Trophoblast cell (in vitro differentiated cells and primary cell): ENCODE data around the gene FYB1.
A peak's percentile ranks its signal among the peaks of the same experiment; 100 is the strongest.

Experiments
- DNase-seq, 2 donors: peaks; one replicate each; pipeline ENCODE4 v3.0.0-alpha.2; 2016
- H2AFZ ChIP-seq: 2 replicates; pipeline ENCODE4 v1.6.1; 2013; ENCODE audit warnings: low read length, moderate library complexity, mild to moderate bottlenecking; ENCODE audit not compliant: insufficient read depth, poor library complexity
- H2AK5ac ChIP-seq: 2 replicates; pipeline ENCODE4 v1.6.1; 2013; ENCODE audit warnings: mild to moderate bottlenecking, low read length
- H2BK120ac ChIP-seq: 2 replicates; pipeline ENCODE4 v1.6.1; 2013; ENCODE audit warnings: low read length, mild to moderate bottlenecking, moderate library complexity; ENCODE audit not compliant: insufficient read depth, poor library complexity
- H2BK12ac ChIP-seq: 2 replicates; pipeline ENCODE4 v1.6.1; 2013; ENCODE audit warnings: mild to moderate bottlenecking, low read length, moderate library complexity
- H2BK5ac ChIP-seq: 2 replicates; pipeline ENCODE4 v1.6.1; 2013; ENCODE audit warnings: low read length, low read depth, moderate library complexity, mild to moderate bottlenecking; ENCODE audit not compliant: poor library complexity
- H3K14ac ChIP-seq: 2 replicates; pipeline ENCODE4 v1.6.1; 2013; ENCODE audit warnings: mild to moderate bottlenecking, low read length
- H3K18ac ChIP-seq: 2 replicates; pipeline ENCODE4 v1.6.1; 2013; ENCODE audit warnings: mild to moderate bottlenecking, low read length
- H3K23ac ChIP-seq: 2 replicates; pipeline ENCODE4 v1.6.1; 2013; ENCODE audit warnings: low read length
- H3K27ac ChIP-seq: 2 replicates; pipeline ENCODE4 v1.5.1; 2013; ENCODE audit warnings: low read depth, mild to moderate bottlenecking, inconsistent platforms, low read length, moderate library complexity
- H3K27me3 ChIP-seq: 2 replicates; pipeline ENCODE4 v1.6.1; 2013; ENCODE audit warnings: inconsistent platforms, mild to moderate bottlenecking, low read length, moderate library complexity; ENCODE audit not compliant: insufficient read depth
- H3K36me3 ChIP-seq, 2 experiments: 1 replicate in 1 of 2; 2 replicates in 1 of 2; pipeline ENCODE4 v1.6.1; 2013; ENCODE audit warnings: low read length in 2 of 2, mild to moderate bottlenecking in 2 of 2, moderate library complexity in 1 of 2; ENCODE audit not compliant: insufficient read depth in 2 of 2, control insufficient read depth in 1 of 2
- H3K4ac ChIP-seq: 2 replicates; pipeline ENCODE4 v1.6.1; 2013; ENCODE audit warnings: low read depth, mild to moderate bottlenecking, low read length, moderate library complexity
- H3K4me1 ChIP-seq, 2 experiments: 1 replicate in 1 of 2; 2 replicates in 1 of 2; pipeline ENCODE4 v1.6.1; 2013; ENCODE audit warnings: low read length in 2 of 2, mild to moderate bottlenecking in 2 of 2, moderate library complexity in 1 of 2; ENCODE audit not compliant: insufficient read depth in 2 of 2, control insufficient read depth in 1 of 2
- H3K4me2 ChIP-seq: 2 replicates; pipeline ENCODE4 v1.6.1; 2013; ENCODE audit warnings: inconsistent platforms, mild to moderate bottlenecking, low read length, moderate library complexity
- H3K4me3 ChIP-seq: 2 replicates; pipeline ENCODE4 v1.5.1; 2013; ENCODE audit warnings: mild to moderate bottlenecking, low read depth, low read length, inconsistent platforms
- H3K79me1 ChIP-seq: one replicate; pipeline ENCODE4 v1.6.1; 2013; ENCODE audit warnings: low read length
- H3K79me2 ChIP-seq: 2 replicates; pipeline ENCODE4 v1.6.1; 2013; ENCODE audit warnings: low read length, mild to moderate bottlenecking; ENCODE audit not compliant: control insufficient read depth, insufficient read depth, poor library complexity
- H3K9ac ChIP-seq: 2 replicates; pipeline ENCODE4 v1.6.1; 2013; ENCODE audit warnings: mild to moderate bottlenecking, low read length
- H3K9me3 ChIP-seq: 2 replicates; pipeline ENCODE4 v1.6.1; 2013; ENCODE audit warnings: low read depth, mild to moderate bottlenecking, control low read depth, inconsistent platforms, low read length; ENCODE audit not compliant: insufficient read depth
- H4K12ac ChIP-seq: 2 replicates; pipeline ENCODE4 v1.6.1; 2013; ENCODE audit warnings: low read depth, mild to moderate bottlenecking, low read length, moderate library complexity
- H4K8ac ChIP-seq: 2 replicates; pipeline ENCODE4 v1.6.1; 2013; ENCODE audit warnings: low read depth, mild to moderate bottlenecking, low read length, moderate library complexity
- H4K91ac ChIP-seq: one replicate; pipeline ENCODE4 v1.6.1; 2013; ENCODE audit warnings: low read depth, mild to moderate bottlenecking, low read length, moderate library complexity
- WGBS: extraction: QIAGEN DNeasy Blood & Tissue Kit; methylation state at CpG from one replicate; pipeline ENCODE4 v1.1.7; 2013; ENCODE audit warnings: missing lambda C conversion rate; ENCODE audit not compliant: insufficient read length, insufficient coverage; ENCODE audit errors: extremely low coverage; 5-methylcytosine and 5-hydroxymethylcytosine counted together

The FYB1 gene

DNA sequence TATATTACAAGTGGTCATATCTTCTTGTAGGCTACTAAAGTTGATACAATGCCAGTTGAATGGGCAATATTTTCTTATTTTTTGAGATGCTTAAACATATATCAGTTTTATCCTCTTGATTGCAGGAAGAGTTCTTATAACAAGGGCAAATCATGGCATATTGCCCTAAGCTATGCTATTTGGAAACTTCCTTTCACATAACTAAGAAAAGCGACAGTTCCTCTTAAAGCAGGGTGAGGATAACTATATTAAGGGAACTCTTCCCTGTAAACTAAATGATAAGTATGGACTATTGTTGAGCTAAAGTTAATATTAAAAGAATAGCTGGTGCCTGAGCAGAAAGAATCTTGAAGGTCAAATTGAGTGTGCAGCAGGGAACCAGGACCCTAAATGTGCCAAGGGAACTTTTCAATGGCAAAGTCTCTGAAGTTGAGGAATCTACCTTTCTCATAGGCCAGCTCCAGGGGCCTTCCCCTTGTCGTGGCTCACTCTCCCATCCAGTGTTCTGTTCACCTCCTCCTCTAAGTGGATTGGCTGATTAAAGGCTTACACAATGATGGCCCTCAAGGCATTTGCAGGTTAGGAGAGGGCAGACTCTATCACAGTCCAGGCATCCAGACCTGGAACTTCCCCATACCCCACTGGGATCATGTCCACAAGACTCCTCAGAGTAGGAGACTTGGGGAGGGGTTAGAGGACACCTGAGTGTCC lies 26.8 kb downstream of the FYB1 start:
- Histone ChIP-seq H2AFZ (no peak overlapping the region), H3K79me1 (peaks cover 3% of the 10 kb centered on the region), H2BK5ac (no peak overlapping the region), H2BK12ac (no peak overlapping the region), H3K36me3 (no peaks in the 10 kb centered on the region), H3K79me2 (peaks cover 2% of the 10 kb centered on the region), H2BK120ac (no peak overlapping the region), H3K4me3 (no peak overlapping the region), H3K4me1 (peaks cover 6 to 10% of the 10 kb centered on the region in 2 experiments), H2AK5ac (no peak overlapping the region), H3K27ac (no peak overlapping the region), H3K18ac (no peak overlapping the region), H3K27me3 (no peaks in the 10 kb centered on the region), H4K8ac (no peak overlapping the region), H3K14ac (no peak overlapping the region), H3K9ac (no peak overlapping the region), H3K4me2 (no peak overlapping the region), H3K23ac (no peak overlapping the region), H4K12ac (no peak overlapping the region), H4K91ac (no peak overlapping the region), H3K4ac (no peak overlapping the region), H3K9me3 (no peaks in the 10 kb centered on the region)
- no CpG with 5 or more reads among the region's 2 CpGs for WGBS
- peak; percentile 37 to 61 for DNase-seq

DNA sequence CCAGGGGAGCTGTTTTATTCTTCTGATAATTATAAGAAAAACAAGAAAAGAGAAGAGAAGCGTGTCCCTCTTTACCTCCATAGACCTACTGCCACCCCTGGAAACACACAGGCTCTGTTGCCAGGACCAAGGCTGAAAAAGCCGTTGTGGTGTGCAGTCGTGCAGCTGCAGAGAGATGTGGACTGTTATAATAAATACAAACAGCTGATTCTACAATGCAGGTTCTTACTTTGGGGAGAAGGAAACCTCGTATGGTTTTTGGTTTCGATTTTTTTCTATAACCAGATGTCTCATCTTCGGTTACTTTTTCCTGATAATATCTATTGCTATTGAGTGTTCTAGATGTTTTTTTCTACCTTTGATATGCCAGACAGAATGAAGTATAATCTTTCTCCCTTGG lies 28.1 kb downstream of the FYB1 start:
- Histone ChIP-seq H3K4me1 (peaks cover 6% of the 10 kb centered on the region in 2 experiments), H4K12ac (no peak overlapping the region), H2BK5ac (no peak overlapping the region), H3K23ac (no peak overlapping the region), H2BK120ac (no peak overlapping the region), H3K4ac (no peak overlapping the region), H3K79me1 (peaks cover 2% of the 10 kb centered on the region), H3K4me3 (no peak overlapping the region), H3K18ac (no peak overlapping the region), H3K4me2 (no peak overlapping the region), H3K79me2 (peaks cover 2% of the 10 kb centered on the region), H3K14ac (no peak overlapping the region), H2AK5ac (no peak overlapping the region), H3K36me3 (no peaks in the 10 kb centered on the region), H4K8ac (no peak overlapping the region), H2AFZ (no peak overlapping the region), H3K9me3 (no peaks in the 10 kb centered on the region), H4K91ac (no peak overlapping the region), H2BK12ac (no peak overlapping the region), H3K27ac (no peak overlapping the region), H3K9ac (no peak overlapping the region), H3K27me3 (no peaks in the 10 kb centered on the region)
- no peak for DNase-seq
- WGBS: no CpG with 5 or more reads among the region's 6 CpGs

- peaks cover 6% of the 10 kb centered on the region in 2 experiments for H3K4me1 ChIP-seq
- no peak for DNase-seq
- no peak overlapping the region for H3K27ac ChIP-seq
- no CpG with 5 or more reads among the region's 4 CpGs for WGBS
- no peak overlapping the region for H4K91ac ChIP-seq
- H3K18ac ChIP-seq: no peak overlapping the region
- peaks cover 2% of the 10 kb centered on the region for H3K79me2 ChIP-seq
- no peak overlapping the region for H4K8ac ChIP-seq
- no peak overlapping the region for H2AK5ac ChIP-seq
- no peak overlapping the region for H2AFZ ChIP-seq
- no peak overlapping the region for H3K4me3 ChIP-seq
- H3K9ac ChIP-seq: no peak overlapping the region
- H3K79me1 ChIP-seq: peaks cover 2% of the 10 kb centered on the region
- no peaks in the 10 kb centered on the region for H3K9me3 ChIP-seq
- no peaks in the 10 kb centered on the region for H3K36me3 ChIP-seq
- H2BK120ac ChIP-seq: no peak overlapping the region
- no peak overlapping the region for H3K4ac ChIP-seq
- no peak overlapping the region for H3K14ac ChIP-seq
- no peaks in the 10 kb centered on the region for H3K27me3 ChIP-seq
- H2BK5ac ChIP-seq: no peak overlapping the region
- no peak overlapping the region for H2BK12ac ChIP-seq
- H3K23ac ChIP-seq: no peak overlapping the region
- H4K12ac ChIP-seq: no peak overlapping the region
- no peak overlapping the region for H3K4me2 ChIP-seq
Observed at GRCh38 chr5:39190311-39191102, 28.9 kb downstream of the FYB1 start.

DNA sequence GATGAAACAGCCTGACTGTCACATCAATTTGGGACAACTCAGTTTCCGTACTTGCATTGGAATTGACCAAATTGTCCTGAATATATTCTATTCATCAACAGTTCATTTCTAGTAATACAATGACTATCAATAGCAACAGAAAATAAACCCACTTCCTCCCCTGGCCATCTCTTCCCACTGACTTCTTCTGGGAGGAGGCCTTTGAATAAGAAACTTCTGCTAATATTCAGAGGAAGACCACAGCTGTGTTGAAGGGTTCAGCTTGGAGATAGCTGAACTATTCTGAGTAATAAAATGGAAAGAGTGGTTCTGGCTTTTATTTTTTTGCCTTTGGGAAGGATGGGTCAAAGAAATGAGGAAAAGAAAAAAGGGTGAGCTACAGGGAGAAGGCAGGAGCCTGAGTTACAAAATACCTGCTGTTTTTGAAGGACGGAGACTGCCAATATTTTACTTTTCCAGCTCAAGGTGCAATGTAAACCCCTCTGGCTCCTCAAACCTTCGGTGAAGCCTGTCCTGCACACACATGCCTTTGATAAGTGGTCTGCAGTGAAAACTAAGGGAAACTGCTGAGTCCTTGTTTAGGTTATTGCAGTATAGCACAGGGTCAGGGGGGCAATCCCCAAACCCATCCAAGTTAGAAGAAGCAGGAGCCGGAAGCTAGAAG lies 29.9 kb downstream of the FYB1 start:
- H2AFZ ChIP-seq: no peak overlapping the region
- H3K23ac ChIP-seq: no peak overlapping the region
- no peaks in the 10 kb centered on the region for H3K9me3 ChIP-seq
- H3K4me2 ChIP-seq: no peak overlapping the region
- no peak overlapping the region for H3K18ac ChIP-seq
- no peaks in the 10 kb centered on the region for H3K36me3 ChIP-seq
- peaks cover 4 to 6% of the 10 kb centered on the region in 2 experiments for H3K4me1 ChIP-seq
- no peak overlapping the region for H3K27ac ChIP-seq
- no peak overlapping the region for H2BK120ac ChIP-seq
- no peak overlapping the region for H3K14ac ChIP-seq
- H2BK5ac ChIP-seq: no peak overlapping the region
- no peak overlapping the region for H3K9ac ChIP-seq
- H3K4me3 ChIP-seq: no peak overlapping the region
- WGBS: no CpG with 5 or more reads among the region's 4 CpGs
- no peak overlapping the region for H4K8ac ChIP-seq
- DNase-seq: no peak
- H3K79me1 ChIP-seq: peaks cover 2% of the 10 kb centered on the region
- H3K4ac ChIP-seq: no peak overlapping the region
- H3K27me3 ChIP-seq: no peaks in the 10 kb centered on the region
- H4K91ac ChIP-seq: no peak overlapping the region
- no peak overlapping the region for H2BK12ac ChIP-seq
- no peak overlapping the region for H2AK5ac ChIP-seq
- H3K79me2 ChIP-seq: peaks cover 2% of the 10 kb centered on the region
- no peak overlapping the region for H4K12ac ChIP-seq
